Measurements from ENCODE around the gene SLC6A19.
"Not testable (repeated sequence)": the region's sequence is repeated elsewhere in the genome, so short reads cannot be mapped to it uniquely, and the experiment has no call there.

Gene SLC6A19

DNA sequence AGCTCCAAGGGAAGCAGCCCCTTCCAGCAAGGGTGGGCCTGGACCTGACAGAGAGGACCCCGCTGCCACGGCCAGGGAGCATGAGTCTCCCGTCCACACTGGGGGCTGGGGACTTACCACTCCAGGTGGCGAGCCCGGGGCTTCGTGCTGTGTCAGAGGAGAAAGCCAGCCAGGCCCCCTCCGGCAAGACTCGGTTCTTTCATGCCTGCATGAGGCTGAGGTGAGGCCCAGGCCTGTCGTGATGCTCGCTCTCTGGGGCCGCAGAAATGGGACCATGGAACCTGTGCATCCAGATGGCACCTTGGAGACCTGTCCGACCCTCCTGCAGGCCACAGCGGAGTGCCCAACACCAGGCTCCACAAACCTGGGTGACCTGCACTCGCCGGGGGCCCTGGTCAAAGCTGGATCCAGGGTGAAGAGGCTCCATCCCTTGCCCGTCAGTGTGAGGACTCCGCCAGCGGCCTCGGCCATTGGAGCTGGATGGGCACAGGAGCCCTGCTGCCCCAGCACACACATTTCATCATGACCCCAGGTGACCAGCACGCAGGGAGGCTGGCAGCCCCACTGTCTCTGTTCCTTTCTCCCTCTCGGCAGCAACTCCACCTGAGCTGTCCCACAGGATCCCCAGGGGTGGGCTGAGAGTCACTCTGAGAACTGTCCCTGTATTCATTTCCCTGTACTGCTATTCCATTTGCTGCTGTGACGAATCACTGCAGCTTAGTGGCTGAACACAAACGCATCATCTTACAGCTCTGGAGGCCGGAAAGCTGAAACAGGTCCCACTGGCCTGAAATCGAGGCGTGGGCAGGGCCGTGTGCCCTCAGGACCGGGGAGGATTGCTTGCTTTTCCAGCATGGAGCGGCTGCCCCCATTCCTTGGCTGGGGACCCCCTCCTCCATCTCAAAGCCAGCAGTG, 48.2 kb downstream of the SLC6A19 start:
- DNase-seq: no peak

DNA sequence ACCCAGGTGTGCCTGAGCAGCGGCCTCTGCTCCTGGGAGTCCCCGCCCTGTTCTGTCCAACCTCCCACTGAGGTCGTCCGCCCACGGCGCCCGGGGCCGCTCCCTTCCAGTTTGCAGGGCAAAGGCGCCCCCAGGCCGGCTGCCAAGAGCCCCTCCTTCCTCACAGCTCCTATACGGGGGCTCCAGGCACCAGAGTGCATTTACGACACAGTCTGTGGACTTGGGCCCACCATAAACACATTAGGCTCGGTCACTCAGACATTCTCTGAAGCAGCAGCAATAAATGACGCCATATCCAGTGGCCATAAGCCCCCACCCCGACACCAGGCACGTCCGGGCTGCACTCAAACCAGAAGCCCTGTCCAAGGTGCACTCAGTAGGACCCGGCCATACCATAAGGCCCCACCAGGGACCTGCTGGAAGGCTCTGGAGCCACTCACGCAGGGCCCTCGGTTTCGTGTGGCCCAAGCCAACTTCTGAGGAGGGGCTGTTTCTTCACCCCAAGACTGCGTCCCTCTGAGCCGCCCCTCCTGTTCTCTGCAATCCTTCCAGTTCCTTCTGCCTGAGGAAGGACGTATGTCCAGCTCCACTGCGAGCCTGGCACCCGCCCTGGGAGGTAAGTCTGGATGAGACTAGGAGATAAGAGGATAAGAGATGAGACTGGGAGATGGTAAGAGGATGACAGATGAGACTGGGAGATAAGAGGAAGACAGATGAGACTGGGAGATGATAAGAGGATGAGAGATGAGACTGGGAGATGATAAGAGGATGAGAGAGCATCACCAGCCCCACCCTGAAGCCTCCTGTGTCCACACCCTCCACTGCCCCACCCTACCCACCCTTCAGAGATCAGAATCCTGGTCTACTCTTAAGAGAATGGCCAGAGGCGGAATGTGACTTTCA, 50.5 kb downstream of the SLC6A19 start:
- no peak for DNase-seq

DNA sequence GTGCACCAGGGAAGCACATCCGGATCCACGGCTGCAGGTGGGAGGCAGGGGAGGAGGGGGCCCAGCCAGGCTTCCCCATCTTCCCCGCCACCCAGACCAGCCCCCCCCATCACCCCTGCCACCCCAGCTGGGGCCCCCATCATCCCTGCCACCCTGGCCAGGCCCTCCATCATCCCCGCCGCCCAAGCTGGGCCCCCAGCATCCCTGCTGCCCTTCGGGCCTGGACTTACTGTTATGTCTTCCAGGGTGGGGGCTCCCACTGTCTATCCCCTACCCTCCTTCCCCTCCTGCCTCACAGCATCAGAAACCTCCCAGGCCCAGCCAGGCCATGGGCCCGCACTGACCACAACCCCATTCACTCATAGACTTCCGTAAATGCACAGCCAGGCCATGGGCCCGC, 51.3 kb downstream of the SLC6A19 start:
- DNase-seq: no peak

GRCh38 chr5:1253456-1254105, 52.2 kb downstream of the SLC6A19 start:
- DNase-seq: no peak

DNA sequence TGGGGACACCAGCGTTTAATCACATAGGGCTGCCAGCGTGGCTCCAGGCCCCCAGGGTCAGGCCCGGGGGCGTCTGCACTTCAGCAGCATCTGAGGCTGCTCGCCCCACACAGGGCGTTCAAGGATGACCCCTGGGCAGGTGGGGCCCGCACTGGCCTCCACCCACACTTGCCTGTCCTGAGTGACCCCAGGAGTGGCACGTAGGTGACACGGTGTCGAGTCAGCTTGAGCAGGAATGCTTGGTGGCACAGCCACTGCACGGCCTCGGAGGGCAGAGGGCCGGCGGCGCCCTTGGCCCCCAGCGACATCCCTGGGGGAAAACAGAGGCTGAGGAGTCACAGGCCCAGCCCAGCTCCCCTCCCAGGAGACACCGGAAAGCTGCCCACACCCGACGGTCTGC, 52.8 kb downstream of the SLC6A19 start:
- DNase-seq: no peak

GRCh38 chr5:1255081-1255561, 53.7 kb downstream of the SLC6A19 start:
- DNase-seq: no peak

DNA sequence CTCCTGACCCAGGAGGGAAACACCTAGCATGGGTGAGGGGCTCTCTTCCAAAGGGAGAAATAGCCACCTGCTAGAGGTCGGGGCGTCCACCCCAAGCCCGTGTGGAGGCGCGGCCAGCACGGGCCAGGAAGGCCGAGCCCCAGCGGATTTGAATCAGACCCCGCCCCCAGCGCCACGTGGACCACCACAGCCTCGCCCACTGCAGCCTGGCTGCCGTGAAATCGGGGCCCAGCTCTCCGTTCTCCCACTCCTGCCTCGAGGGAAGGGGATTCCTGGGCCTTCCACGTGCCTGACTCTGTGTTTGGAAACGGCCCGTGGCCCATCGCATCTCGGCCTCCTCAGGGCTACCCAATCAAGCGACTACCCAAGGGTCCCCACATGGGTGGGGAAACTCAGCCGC, 55.4 kb downstream of the SLC6A19 start:
- no peak for DNase-seq

DNA sequence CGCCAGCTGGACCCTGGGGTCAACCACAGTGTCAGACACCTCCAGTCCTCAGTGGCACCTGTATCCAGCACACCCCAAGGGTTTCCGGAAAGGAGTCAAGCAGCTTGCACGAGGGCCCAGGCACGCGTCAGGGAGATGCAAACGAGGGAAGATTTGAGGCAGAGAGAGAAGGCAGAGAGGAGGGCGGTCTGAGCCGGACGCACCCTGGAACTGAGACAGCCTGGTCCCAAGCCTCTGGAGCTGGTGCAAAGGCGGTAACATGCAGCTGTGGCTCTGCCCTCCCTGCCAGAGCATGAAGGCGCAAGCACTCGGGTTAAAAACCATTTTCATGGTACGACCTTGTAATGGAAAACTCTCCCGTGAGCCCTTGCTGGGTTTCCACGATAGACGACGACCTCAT, 56.0 kb downstream of the SLC6A19 start:
- DNase-seq: no peak

DNA sequence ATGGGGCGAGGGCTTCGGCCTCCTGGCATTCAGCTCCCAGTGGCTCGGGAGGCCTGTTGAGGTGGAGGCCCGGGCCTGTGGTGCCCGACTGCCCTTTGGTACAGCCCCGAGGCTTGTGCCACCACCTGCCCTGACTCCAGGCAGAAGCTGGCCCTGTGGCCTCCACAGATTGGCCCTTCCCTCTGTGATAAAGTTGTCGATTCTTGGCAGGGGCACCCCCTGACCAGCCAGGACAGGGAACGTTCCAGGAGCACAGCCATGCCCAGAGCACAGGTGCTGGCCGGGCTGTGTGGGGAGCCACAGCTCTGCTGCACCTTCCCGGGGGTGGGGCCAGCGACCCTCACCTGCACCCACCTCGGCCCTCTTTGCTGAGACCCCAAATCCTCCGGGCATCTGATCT, 56.4 kb downstream of the SLC6A19 start:
- DNase-seq: no peak

DNA sequence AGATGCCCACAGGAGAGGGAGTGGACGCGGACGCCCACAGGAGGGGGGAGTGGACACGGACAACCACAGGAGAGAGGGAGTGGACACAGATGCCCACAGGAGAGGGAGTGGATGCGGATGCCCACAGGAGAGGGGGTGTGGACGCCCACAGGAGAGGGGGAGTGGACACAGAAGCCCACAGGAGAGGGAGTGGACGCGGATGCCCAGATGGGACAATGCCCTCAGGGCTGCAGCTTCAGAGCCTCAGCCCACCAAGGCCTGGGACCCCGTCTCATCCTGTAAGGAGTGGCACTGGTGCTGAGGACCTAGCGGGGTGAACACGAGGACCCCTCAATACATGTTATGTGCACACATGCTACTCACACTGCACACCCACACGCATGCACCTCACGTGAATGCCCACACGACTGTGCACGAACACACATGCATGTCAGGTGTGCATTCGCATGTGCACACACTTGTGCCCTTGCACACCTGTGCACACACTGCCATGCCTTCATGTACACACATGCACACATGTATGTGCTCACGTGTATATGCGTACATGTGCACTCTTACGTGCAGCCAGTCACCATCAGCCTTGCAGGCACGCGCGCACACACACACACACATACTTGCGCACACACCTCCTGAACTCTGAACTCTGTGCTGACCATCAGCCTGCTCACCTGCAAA, 58.5 kb downstream of the SLC6A19 start:
- DNase-seq: no peak

DNA sequence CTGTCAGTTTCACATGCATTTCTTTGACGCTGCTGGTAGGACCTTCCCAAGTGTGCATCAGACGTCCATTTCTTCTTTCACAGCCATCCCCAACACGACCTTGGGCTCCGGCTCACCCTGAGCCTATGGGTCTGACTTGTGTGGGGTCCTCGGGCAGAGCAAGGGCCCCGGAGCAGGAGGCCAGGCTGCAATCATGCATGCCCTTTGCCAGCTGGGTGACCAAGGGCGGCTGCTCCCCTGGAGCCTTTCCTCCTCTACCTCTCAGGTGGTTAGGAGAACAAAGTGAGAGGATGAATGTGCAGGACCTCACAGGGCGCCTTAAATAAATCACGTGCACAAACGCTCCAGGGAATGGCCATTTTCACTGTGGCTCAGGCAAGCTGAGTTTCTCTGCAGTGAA, 60.2 kb downstream of the SLC6A19 start:
- no peak for DNase-seq

- no peak for DNase-seq
Observed at GRCh38 chr5:1262381-1262780, 61.0 kb downstream of the SLC6A19 start.

DNA sequence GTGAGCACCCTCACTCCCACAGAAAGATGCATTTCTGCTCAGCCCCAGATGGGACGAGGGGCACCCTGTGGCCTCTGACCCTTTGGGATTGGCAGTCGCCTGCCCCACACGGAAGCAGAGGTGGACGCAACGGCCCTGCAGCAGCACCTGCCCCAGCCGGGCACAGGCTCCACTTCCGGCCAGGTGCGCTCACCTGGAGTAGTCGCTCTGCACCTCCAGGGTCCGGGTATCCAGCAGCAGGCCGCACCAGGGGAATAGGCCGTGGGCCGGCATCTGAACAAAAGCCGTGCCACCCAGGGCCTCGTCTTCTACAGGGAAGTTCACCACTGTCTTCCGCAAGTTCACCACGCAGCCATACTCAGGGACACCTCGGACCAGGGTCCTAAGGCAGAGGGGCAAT, 62.8 kb downstream of the SLC6A19 start:
- no peak for DNase-seq

DNA sequence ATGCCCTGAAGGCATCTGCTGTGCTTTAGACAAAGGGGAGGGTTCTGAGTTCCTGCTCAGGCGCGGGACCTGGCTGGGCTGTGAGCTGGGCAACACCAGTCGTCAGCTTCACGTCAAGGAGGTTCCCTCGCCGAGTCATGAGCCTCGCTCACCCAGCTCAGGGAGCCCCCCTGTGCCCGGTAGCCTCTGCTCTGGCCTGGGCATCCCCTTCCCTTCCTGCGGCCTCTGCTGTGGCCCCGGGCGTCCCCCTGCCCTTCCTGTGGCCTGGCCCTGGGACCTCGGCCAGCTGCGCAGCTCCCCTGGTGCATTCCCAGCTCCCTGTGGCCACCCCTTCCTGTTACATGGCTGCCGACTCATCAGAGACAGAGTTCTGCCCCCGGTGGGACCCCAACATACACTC, 63.6 kb downstream of the SLC6A19 start:
- DNase-seq: no peak

DNA sequence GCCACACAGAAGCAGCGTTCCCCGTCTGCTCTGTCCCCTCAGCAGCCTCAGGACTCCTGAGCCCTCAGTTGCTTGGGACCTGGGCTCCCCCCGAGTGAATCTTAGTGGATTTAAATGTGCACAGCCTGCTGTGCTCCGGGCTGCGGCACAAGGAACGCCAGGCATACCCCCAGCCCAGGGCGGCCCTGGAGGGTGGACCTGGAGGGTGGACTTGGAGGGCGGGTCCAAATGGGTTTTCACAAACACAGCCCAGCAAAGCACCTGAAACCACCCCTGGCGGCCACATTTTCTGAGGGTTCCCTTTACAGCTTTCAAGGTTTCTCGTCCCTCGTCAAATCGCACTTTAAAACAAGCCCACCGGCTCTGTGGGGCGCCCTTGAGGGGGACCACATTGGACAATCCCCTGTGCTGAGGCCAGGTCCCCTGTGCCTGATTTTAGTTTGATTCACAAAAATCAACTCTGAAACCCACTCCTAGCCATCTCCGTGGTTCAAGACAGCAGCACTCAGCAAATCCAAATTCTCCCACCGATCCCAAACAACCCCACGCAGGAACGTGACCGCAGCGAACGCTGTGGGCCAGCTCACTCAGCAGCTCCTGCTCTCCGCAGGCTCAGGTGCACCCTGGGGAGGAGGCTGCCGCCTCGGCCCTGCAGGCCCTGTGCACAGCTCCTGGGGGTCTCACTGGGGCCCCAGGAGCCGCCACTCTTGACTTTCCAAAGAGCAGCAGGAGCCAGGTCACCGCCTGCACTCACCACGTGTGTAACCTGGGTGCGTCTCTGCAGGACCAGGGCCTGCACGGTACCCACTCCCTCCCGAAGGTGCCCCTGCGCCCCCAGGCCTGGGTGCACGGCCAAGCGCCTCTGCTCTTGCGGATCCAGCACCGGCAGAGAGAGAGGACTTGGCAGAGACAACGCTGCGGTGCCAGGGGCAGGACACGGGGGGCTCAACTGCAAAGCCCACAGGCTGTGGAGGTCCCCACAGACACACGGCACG, 64.4 kb downstream of the SLC6A19 start:
- DNase-seq: no peak

- no peak for DNase-seq
Observed at GRCh38 chr5:1266791-1267190, 65.4 kb downstream of the SLC6A19 start.

DNA sequence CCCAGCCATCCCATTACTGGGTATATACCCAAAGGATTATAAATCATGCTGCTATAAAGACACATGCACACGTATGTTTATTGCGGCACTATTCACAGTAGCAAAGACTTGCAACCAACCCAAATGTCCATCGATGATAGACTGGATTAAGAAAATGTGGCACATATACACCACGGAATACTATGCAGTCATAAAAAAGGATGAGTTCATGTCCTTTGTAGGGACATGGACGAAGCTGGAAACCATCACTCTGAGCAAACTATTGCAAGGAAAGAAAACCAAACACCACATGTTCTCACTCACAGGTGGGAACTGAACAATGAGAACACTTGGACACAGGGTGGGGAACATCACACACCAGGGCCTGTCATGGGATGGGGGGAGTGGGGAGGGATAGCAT, 66.1 kb downstream of the SLC6A19 start:
- DNase-seq: not testable (repeated sequence)

GRCh38 chr5:1268056-1268455, 66.7 kb downstream of the SLC6A19 start:
- DNase-seq: no peak

GRCh38 chr5:1268666-1269065, 67.3 kb downstream of the SLC6A19 start:
- no peak for DNase-seq

GRCh38 chr5:1270426-1270825, 69.0 kb downstream of the SLC6A19 start:
- no peak for DNase-seq

All from SHP77 treated with DMSO at 0.1 percent for 48 hours (cell line).